Dendritic cell treated with granulocyte-macrophage colony-stimulating factor and Interleukin-4, amounts not matched to agents 40 ng/mL and 50 ng/mL, for 4 days (primary cell): Measurements from ENCODE around the gene BICDL1.
A peak's percentile ranks its signal among the peaks of the same experiment; 100 is the strongest.

Source experiments
- H3K27ac Mint-ChIP-seq: one replicate; pipeline ENCODE4 v1.8.0; 2022; ENCODE audit warnings: mild to moderate bottlenecking, mixed read lengths
- H3K27me3 Mint-ChIP-seq: one replicate; pipeline ENCODE4 v1.8.0; 2022; ENCODE audit warnings: mild to moderate bottlenecking, mixed read lengths
- H3K36me3 Mint-ChIP-seq: one replicate; pipeline ENCODE4 v1.8.0; 2022; ENCODE audit warnings: low read depth, mixed read lengths
- H3K4me1 Mint-ChIP-seq: one replicate; pipeline ENCODE4 v1.8.0; 2022; ENCODE audit warnings: low read depth, mixed read lengths
- H3K4me3 Mint-ChIP-seq: one replicate; pipeline ENCODE4 v1.8.0; 2022; ENCODE audit warnings: mild to moderate bottlenecking, moderate library complexity, mixed read lengths
- H3K9me3 Mint-ChIP-seq: one replicate; pipeline ENCODE4 v1.8.0; 2022; ENCODE audit warnings: mixed read lengths
- intact Hi-C: fragments of 100-400 bp; cut with micrococcal nuclease; formaldehyde crosslinking; loops from one replicate; pipeline ENCODE4 v1.15.0; 2022

BICDL1 gene

GRCh38 chr12:120116792-120117651, 128.0 kb downstream of the BICDL1 start:
- H3K4me1 Mint-ChIP-seq, result peaks cover 81% of the 10 kb centered on the region
- intact Hi-C loops, result no loop called here
- H3K27ac Mint-ChIP-seq, result peak overlapping the region; percentile 83
- H3K27me3 Mint-ChIP-seq, result no peaks in the 10 kb centered on the region
- no peaks in the 10 kb centered on the region for H3K9me3 Mint-ChIP-seq
- H3K36me3 Mint-ChIP-seq, result peaks cover 62% of the 10 kb centered on the region
- peak overlapping the region; percentile 84 for H3K4me3 Mint-ChIP-seq

DNA sequence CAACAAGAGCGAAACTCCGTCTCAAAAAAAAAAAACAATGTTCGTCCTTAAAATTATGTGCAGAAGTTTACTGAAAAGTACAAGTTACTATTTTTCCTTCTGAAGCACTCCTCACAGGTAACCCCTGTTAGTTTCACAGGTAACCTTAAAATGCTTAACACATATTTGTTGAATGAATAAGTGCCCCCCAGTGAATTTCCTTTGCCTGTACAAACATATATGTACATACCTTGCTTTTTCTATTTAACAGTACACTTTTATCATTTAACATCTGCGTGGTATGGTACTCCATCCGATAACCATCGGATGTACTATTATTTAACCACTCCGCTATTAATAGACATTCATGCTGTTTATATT, 128.9 kb downstream of the BICDL1 start:
- H3K9me3 Mint-ChIP-seq, result no peaks in the 10 kb centered on the region
- peaks cover 72% of the 10 kb centered on the region for H3K4me1 Mint-ChIP-seq
- H3K27ac Mint-ChIP-seq, result peak overlapping the region; percentile 83
- no peaks in the 10 kb centered on the region for H3K27me3 Mint-ChIP-seq
- H3K4me3 Mint-ChIP-seq, result peak overlapping the region; percentile 84
- intact Hi-C loops, result no loop called here
- H3K36me3 Mint-ChIP-seq, result peaks cover 53% of the 10 kb centered on the region

- Mint-ChIP-seq H3K36me3 (peaks cover 47% of the 10 kb centered on the region), H3K4me3 (peak overlapping the region; percentile 84), H3K9me3 (no peaks in the 10 kb centered on the region), H3K4me1 (peaks cover 68% of the 10 kb centered on the region), H3K27me3 (no peaks in the 10 kb centered on the region), H3K27ac (peak overlapping the region; percentile 83)
- intact Hi-C loops, result no loop called here
Observed at GRCh38 chr12:120118321-120119061, 129.5 kb downstream of the BICDL1 start.

- intact Hi-C loops, result no loop called here
- Mint-ChIP-seq H3K27me3 (no peaks in the 10 kb centered on the region), H3K27ac (peak overlapping the region; percentile 83), H3K9me3 (no peaks in the 10 kb centered on the region), H3K36me3 (peaks cover 38% of the 10 kb centered on the region), H3K4me1 (peaks cover 71% of the 10 kb centered on the region), H3K4me3 (peak overlapping the region; percentile 26)
Observed at GRCh38 chr12:120119271-120119973, 130.4 kb downstream of the BICDL1 start.

DNA sequence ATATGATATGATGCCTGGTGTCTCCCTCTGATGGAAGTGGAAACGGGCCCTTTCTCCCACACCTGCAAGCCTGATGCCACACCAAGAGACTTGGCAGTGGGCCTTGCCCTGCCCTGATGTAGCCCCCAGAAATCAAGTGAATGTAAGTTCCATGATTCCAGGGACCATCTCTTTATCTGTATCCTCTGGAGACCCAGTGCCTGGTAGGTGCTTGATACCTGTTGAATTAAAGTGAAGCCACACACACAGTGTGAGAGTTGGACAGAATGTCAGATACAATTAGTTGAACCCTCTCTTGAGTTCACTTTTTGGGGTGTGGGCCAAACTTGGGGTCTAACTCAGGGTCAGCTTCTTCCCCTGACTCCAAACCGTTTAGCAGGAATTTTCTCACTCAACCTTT, 132.3 kb downstream of the BICDL1 start:
- Mint-ChIP-seq H3K36me3 (peaks cover 19% of the 10 kb centered on the region), H3K27me3 (no peaks in the 10 kb centered on the region), H3K9me3 (no peaks in the 10 kb centered on the region), H3K27ac (peak overlapping the region; percentile 74), H3K4me1 (peaks cover 72% of the 10 kb centered on the region), H3K4me3 (no peak overlapping the region)
- intact Hi-C loops, result no loop called here

GRCh38 chr12:120121766-120122293, 132.8 kb downstream of the BICDL1 start:
- intact Hi-C loops, result no loop called here
- peaks cover 77% of the 10 kb centered on the region for H3K4me1 Mint-ChIP-seq
- no peaks in the 10 kb centered on the region for H3K27me3 Mint-ChIP-seq
- H3K27ac Mint-ChIP-seq, result no peak overlapping the region
- no peak overlapping the region for H3K4me3 Mint-ChIP-seq
- H3K9me3 Mint-ChIP-seq, result no peaks in the 10 kb centered on the region
- H3K36me3 Mint-ChIP-seq, result peaks cover 16% of the 10 kb centered on the region

DNA sequence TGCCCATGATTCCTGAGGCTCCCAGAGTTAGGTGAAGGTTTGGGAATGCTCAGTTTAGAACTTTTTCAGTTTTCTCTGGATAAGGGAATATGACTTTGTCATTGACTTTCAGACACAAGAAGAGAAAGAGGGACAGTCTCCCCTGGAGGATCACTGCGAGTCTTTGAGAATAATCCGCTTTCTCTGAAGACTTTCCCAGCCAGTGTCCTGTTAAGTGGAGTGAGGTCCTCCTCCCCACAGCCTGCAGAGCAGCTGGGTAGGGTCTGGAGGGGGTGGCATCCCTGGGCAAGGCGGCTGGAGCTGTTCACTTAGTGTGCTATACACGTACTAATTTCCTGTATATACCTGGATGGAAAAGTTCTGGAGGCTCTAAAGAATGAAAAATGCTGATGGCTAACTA, 136.0 kb downstream of the BICDL1 start:
- no peaks in the 10 kb centered on the region for H3K27me3 Mint-ChIP-seq
- intact Hi-C loops, result loop anchor here (5.0 kb wide), 1 partner anchor 38 kb away; no protein-coding TSS in a partner anchor
- no peaks in the 10 kb centered on the region for H3K9me3 Mint-ChIP-seq
- peaks cover 32% of the 10 kb centered on the region for H3K36me3 Mint-ChIP-seq
- peak overlapping the region; percentile 89 for H3K27ac Mint-ChIP-seq
- H3K4me3 Mint-ChIP-seq, result no peak overlapping the region
- H3K4me1 Mint-ChIP-seq, result peaks cover 61% of the 10 kb centered on the region

GRCh38 chr12:120125792-120126634, 137.0 kb downstream of the BICDL1 start:
- Mint-ChIP-seq H3K27ac (peak overlapping the region; percentile 89), H3K4me3 (no peak overlapping the region), H3K4me1 (peaks cover 55% of the 10 kb centered on the region), H3K27me3 (no peaks in the 10 kb centered on the region), H3K36me3 (peaks cover 42% of the 10 kb centered on the region), H3K9me3 (no peaks in the 10 kb centered on the region)
- intact Hi-C loops, result loop anchor here (2.0 to 5.0 kb wide), 2 partner anchors 15 to 39 kb away; no protein-coding TSS in a partner anchor

- intact Hi-C loops, result loop anchor here (2.0 to 5.0 kb wide), 2 partner anchors 16 to 39 kb away; no protein-coding TSS in a partner anchor
- Mint-ChIP-seq H3K4me3 (peak overlapping the region; percentile 44), H3K27ac (peak overlapping the region; percentile 89), H3K4me1 (peaks cover 49% of the 10 kb centered on the region), H3K36me3 (peaks cover 48% of the 10 kb centered on the region), H3K27me3 (no peaks in the 10 kb centered on the region), H3K9me3 (no peaks in the 10 kb centered on the region)
Observed at GRCh38 chr12:120126635-120127005, 137.6 kb downstream of the BICDL1 start.

DNA sequence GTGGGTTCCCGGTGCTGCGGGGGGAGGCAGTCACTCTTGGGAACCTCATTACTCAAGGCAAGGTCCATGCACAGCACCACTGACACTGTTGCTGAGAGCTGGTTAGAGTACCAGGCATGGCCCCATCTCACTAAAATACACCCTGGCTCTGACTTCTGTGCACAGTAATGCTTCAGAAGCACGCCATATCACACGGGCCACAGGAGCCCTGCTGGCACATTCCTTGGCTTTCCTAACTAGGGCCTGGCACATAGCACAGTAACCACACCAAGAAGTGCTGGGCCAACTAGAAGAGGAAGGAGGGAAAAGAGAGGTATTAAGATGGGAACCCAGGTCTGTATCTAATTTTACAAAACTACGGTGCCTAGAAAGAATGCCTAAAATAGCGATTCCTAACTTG, 141.0 kb downstream of the BICDL1 start:
- Mint-ChIP-seq H3K9me3 (no peaks in the 10 kb centered on the region), H3K4me3 (no peak overlapping the region), H3K27ac (no peak overlapping the region), H3K4me1 (peaks cover 29% of the 10 kb centered on the region), H3K27me3 (no peaks in the 10 kb centered on the region), H3K36me3 (peaks cover 82% of the 10 kb centered on the region)
- intact Hi-C loops, result no loop called here

GRCh38 chr12:120131116-120131515, 142.1 kb downstream of the BICDL1 start:
- no peak overlapping the region for H3K27ac Mint-ChIP-seq
- H3K36me3 Mint-ChIP-seq, result peaks cover 93% of the 10 kb centered on the region
- H3K9me3 Mint-ChIP-seq, result no peaks in the 10 kb centered on the region
- intact Hi-C loops, result no loop called here
- H3K27me3 Mint-ChIP-seq, result no peaks in the 10 kb centered on the region
- H3K4me1 Mint-ChIP-seq, result peaks cover 18% of the 10 kb centered on the region
- H3K4me3 Mint-ChIP-seq, result no peak overlapping the region

DNA sequence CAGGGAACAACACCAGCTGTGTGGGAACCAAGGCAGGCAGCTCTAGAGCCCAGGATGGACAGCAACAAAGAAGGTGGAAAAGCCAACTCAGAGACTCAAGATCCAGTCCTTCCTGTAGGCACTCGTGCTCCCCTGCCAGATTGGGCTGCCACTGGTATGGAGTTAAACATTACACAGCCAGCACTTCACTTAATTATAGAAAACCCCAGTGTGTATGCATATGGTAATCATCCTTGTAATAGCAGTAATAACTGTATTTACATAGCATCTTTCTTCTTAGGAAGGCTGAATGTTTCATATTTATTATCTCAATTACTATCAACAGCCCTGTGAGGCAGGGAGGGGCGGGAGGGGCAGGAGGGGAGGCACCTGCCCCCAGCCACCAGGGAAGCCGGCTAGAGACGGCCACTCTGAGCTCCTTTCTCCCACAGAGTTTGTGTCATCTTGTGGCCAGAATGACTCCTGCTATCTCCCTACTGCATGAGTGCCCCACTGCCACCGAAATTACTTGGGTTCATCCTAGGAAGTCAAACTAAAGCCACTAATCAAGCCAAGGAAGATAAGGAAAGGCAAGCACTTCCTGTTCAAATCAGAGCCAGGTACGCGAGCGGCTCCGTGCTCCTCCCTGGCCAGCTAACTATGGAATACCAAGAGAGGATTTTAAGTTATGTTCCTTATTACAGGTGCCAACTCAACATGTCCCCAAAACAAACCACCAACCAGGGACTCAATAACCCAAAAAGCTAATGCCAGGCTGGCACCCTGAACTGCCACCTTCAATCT, 143.2 kb downstream of the BICDL1 start:
- Mint-ChIP-seq H3K9me3 (no peaks in the 10 kb centered on the region), H3K4me1 (peaks cover 7% of the 10 kb centered on the region), H3K4me3 (no peak overlapping the region), H3K27me3 (no peaks in the 10 kb centered on the region), H3K36me3 (peaks cover 100% of the 10 kb centered on the region), H3K27ac (no peak overlapping the region)
- intact Hi-C loops, result no loop called here
